Naive B cell (primary cell): ENCODE measurements around the gene KIF21A. TPM values are rescaled to one million over a fixed set of nuclear protein-coding genes. Genes with fewer than 3 reads are reported as not detected.

Source experiments
- ATAC-seq, 2 donors: fragments of 150-1000 bp; cut with Tn5 transposase; 2 replicates each; pipeline ENCODE4 v1.10.0; 2021; ENCODE audit warnings: low read depth in 2 of 2, mild to moderate bottlenecking in 2 of 2, moderate library complexity in 2 of 2
- DNase-seq: peaks from one replicate; pipeline ENCODE4 v3.0.0; 2022
- H3K27ac Mint-ChIP-seq, 6 donors: one replicate each; pipeline ENCODE4 v1.8.0; 2020 to 2022; ENCODE audit warnings: mild to moderate bottlenecking in 6 of 6, mixed read lengths in 6 of 6, moderate library complexity in 5 of 6, inconsistent platforms in 2 of 6
- H3K27me3 Mint-ChIP-seq, 3 donors: one replicate each; pipeline ENCODE4 v1.8.0; 2021 to 2022; ENCODE audit warnings: mixed read lengths in 3 of 3, mild to moderate bottlenecking in 1 of 3
- H3K36me3 Mint-ChIP-seq, 2 donors: one replicate each; pipeline ENCODE4 v1.8.0; 2020 to 2022; ENCODE audit warnings: mixed read lengths in 2 of 2, inconsistent platforms in 1 of 2, mild to moderate bottlenecking in 1 of 2
- H3K4me1 Mint-ChIP-seq, 3 donors: one replicate each; pipeline ENCODE4 v1.8.0; 2020 to 2022; ENCODE audit warnings: mixed read lengths in 3 of 3, inconsistent platforms in 1 of 3, mild to moderate bottlenecking in 1 of 3, moderate library complexity in 1 of 3
- H3K4me3 Mint-ChIP-seq, 8 donors: one replicate each; pipeline ENCODE4 v1.8.0; 2020 to 2022; ENCODE audit warnings: mild to moderate bottlenecking in 8 of 8, mixed read lengths in 8 of 8, moderate library complexity in 8 of 8, inconsistent platforms in 2 of 8
- H3K9me3 Mint-ChIP-seq, 7 donors: one replicate each; pipeline ENCODE4 v1.8.0; 2020 to 2022; ENCODE audit warnings: mixed read lengths in 7 of 7, mild to moderate bottlenecking in 5 of 7, inconsistent platforms in 2 of 7, moderate library complexity in 1 of 7
- polyA plus RNA-seq, 6 donors: library from polyadenylated mRNA; unstranded; fragments of 300-500 nt; fragmentation: Illumina TruSeq; gene quantifications; one replicate each; pipeline ENCODE4 v1.2.3, GENCODE V29; 2021; ENCODE audit warnings: low read depth in 6 of 6

Gene KIF21A
- polyA plus RNA-seq, 6 donors from 2014 or later, result not detected

- Mint-ChIP-seq H3K36me3 (no peaks in the 10 kb centered on the region), H3K27ac (no peak overlapping the region), H3K9me3 (no peaks in the 10 kb centered on the region), H3K27me3 (no peaks in the 10 kb centered on the region), H3K4me3 (no peak overlapping the region), H3K4me1 (peaks cover 0 to 4% (median 0%) of the 10 kb centered on the region in 3 donors)
- DNase-seq (no peak), ATAC-seq (no peak)
These were observed 74.8 kb downstream of the KIF21A start for GRCh38 chr12:39368096-39368495.

GRCh38 chr12:39367494-39367893, 75.4 kb downstream of the KIF21A start:
- ATAC-seq, result no peak
- no peak overlapping the region for H3K27ac Mint-ChIP-seq
- no peak overlapping the region for H3K4me3 Mint-ChIP-seq
- no peaks in the 10 kb centered on the region for H3K4me1 Mint-ChIP-seq
- no peaks in the 10 kb centered on the region for H3K36me3 Mint-ChIP-seq
- no peaks in the 10 kb centered on the region for H3K9me3 Mint-ChIP-seq
- no peak for DNase-seq
- no peaks in the 10 kb centered on the region for H3K27me3 Mint-ChIP-seq

- ATAC-seq, result no peak
- no peaks in the 10 kb centered on the region for H3K27me3 Mint-ChIP-seq
These were observed 77.4 kb downstream of the KIF21A start for GRCh38 chr12:39365364-39366001.

GRCh38 chr12:39364196-39364595, 78.7 kb downstream of the KIF21A start:
- Mint-ChIP-seq H3K36me3 (no peaks in the 10 kb centered on the region), H3K4me3 (no peak overlapping the region), H3K27me3 (no peaks in the 10 kb centered on the region), H3K4me1 (no peaks in the 10 kb centered on the region), H3K27ac (no peak overlapping the region), H3K9me3 (no peaks in the 10 kb centered on the region)
- DNase-seq (no peak), ATAC-seq (no peak)

More at GRCh38 chr12:39365364-39366001, 77.4 kb downstream of the KIF21A start:
- no peak for DNase-seq
- H3K9me3 Mint-ChIP-seq, result no peaks in the 10 kb centered on the region
- H3K27ac Mint-ChIP-seq, result no peak overlapping the region
- no peak overlapping the region for H3K4me3 Mint-ChIP-seq
- no peaks in the 10 kb centered on the region for H3K36me3 Mint-ChIP-seq
- no peaks in the 10 kb centered on the region for H3K4me1 Mint-ChIP-seq

GRCh38 chr12:39359645-39360044, 83.3 kb downstream of the KIF21A start:
- Mint-ChIP-seq H3K4me1 (no peaks in the 10 kb centered on the region), H3K9me3 (no peaks in the 10 kb centered on the region), H3K27ac (no peak overlapping the region), H3K36me3 (no peaks in the 10 kb centered on the region), H3K4me3 (no peak overlapping the region), H3K27me3 (no peaks in the 10 kb centered on the region)
- DNase-seq (no peak), ATAC-seq (no peak)

- no peak overlapping the region for H3K27ac Mint-ChIP-seq
- no peaks in the 10 kb centered on the region for H3K27me3 Mint-ChIP-seq
- no peaks in the 10 kb centered on the region for H3K36me3 Mint-ChIP-seq
- no peaks in the 10 kb centered on the region for H3K4me1 Mint-ChIP-seq
- H3K4me3 Mint-ChIP-seq, result no peak overlapping the region
- no peaks in the 10 kb centered on the region for H3K9me3 Mint-ChIP-seq
- DNase-seq (no peak), ATAC-seq (no peak)
These were observed 85.9 kb downstream of the KIF21A start for GRCh38 chr12:39357041-39357440.

GRCh38 chr12:39355841-39356240, 87.1 kb downstream of the KIF21A start:
- H3K4me1 Mint-ChIP-seq, result no peaks in the 10 kb centered on the region
- no peaks in the 10 kb centered on the region for H3K27me3 Mint-ChIP-seq
- no peaks in the 10 kb centered on the region for H3K36me3 Mint-ChIP-seq
- no peaks in the 10 kb centered on the region for H3K9me3 Mint-ChIP-seq
- H3K4me3 Mint-ChIP-seq, result no peak overlapping the region
- ATAC-seq, result no peak
- DNase-seq, result no peak
- H3K27ac Mint-ChIP-seq, result no peak overlapping the region

GRCh38 chr12:39354955-39355354, 88.0 kb downstream of the KIF21A start:
- no peak for DNase-seq
- no peaks in the 10 kb centered on the region for H3K36me3 Mint-ChIP-seq
- H3K4me1 Mint-ChIP-seq, result no peaks in the 10 kb centered on the region

GRCh38 chr12:39352471-39353017, 90.4 kb downstream of the KIF21A start:
- Mint-ChIP-seq H3K4me1 (no peaks in the 10 kb centered on the region), H3K4me3 (no peak overlapping the region), H3K27ac (no peak overlapping the region), H3K36me3 (no peaks in the 10 kb centered on the region), H3K27me3 (no peaks in the 10 kb centered on the region), H3K9me3 (no peaks in the 10 kb centered on the region)
- DNase-seq (no peak), ATAC-seq (no peak)

More at GRCh38 chr12:39354955-39355354, 88.0 kb downstream of the KIF21A start:
- H3K27me3 Mint-ChIP-seq, result no peaks in the 10 kb centered on the region
- H3K27ac Mint-ChIP-seq, result no peak overlapping the region
- no peak overlapping the region for H3K4me3 Mint-ChIP-seq
- H3K9me3 Mint-ChIP-seq, result no peaks in the 10 kb centered on the region
- no peak for ATAC-seq

- H3K36me3 Mint-ChIP-seq, result no peaks in the 10 kb centered on the region
- DNase-seq, result no peak
- H3K4me3 Mint-ChIP-seq, result no peak overlapping the region
- no peaks in the 10 kb centered on the region for H3K9me3 Mint-ChIP-seq
- no peaks in the 10 kb centered on the region for H3K4me1 Mint-ChIP-seq
- no peak for ATAC-seq
- H3K27ac Mint-ChIP-seq, result no peak overlapping the region
- H3K27me3 Mint-ChIP-seq, result no peaks in the 10 kb centered on the region
These were observed 91.8 kb downstream of the KIF21A start for GRCh38 chr12:39351153-39351552.

GRCh38 chr12:39348941-39349626, 93.8 kb downstream of the KIF21A start:
- H3K9me3 Mint-ChIP-seq, result no peaks in the 10 kb centered on the region
- H3K27ac Mint-ChIP-seq, result no peak overlapping the region
- H3K36me3 Mint-ChIP-seq, result no peaks in the 10 kb centered on the region
- no peak for DNase-seq
- ATAC-seq, result no peak
- H3K4me1 Mint-ChIP-seq, result no peaks in the 10 kb centered on the region
- no peak overlapping the region for H3K4me3 Mint-ChIP-seq
- H3K27me3 Mint-ChIP-seq, result no peaks in the 10 kb centered on the region

- H3K27ac Mint-ChIP-seq, result no peak overlapping the region
- no peaks in the 10 kb centered on the region for H3K27me3 Mint-ChIP-seq
- no peaks in the 10 kb centered on the region for H3K4me1 Mint-ChIP-seq
- H3K4me3 Mint-ChIP-seq, result no peak overlapping the region
- DNase-seq (no peak), ATAC-seq (no peak)
- H3K36me3 Mint-ChIP-seq, result no peaks in the 10 kb centered on the region
- H3K9me3 Mint-ChIP-seq, result no peaks in the 10 kb centered on the region
These were observed 94.4 kb downstream of the KIF21A start for GRCh38 chr12:39348523-39348922.

- H3K27ac Mint-ChIP-seq, result no peak overlapping the region
- H3K4me3 Mint-ChIP-seq, result no peak overlapping the region
- no peaks in the 10 kb centered on the region for H3K9me3 Mint-ChIP-seq
- no peaks in the 10 kb centered on the region for H3K27me3 Mint-ChIP-seq
- no peaks in the 10 kb centered on the region for H3K4me1 Mint-ChIP-seq
- H3K36me3 Mint-ChIP-seq, result no peaks in the 10 kb centered on the region
- DNase-seq, result no peak
- no peak for ATAC-seq
These were observed 98.0 kb downstream of the KIF21A start for GRCh38 chr12:39344926-39345325.

- H3K36me3 Mint-ChIP-seq, result no peaks in the 10 kb centered on the region
- ATAC-seq, result no peak
- no peak overlapping the region for H3K4me3 Mint-ChIP-seq
- no peaks in the 10 kb centered on the region for H3K27me3 Mint-ChIP-seq
- H3K4me1 Mint-ChIP-seq, result no peaks in the 10 kb centered on the region
- no peaks in the 10 kb centered on the region for H3K9me3 Mint-ChIP-seq
- DNase-seq, result no peak
- H3K27ac Mint-ChIP-seq, result no peak overlapping the region
These were observed 99.3 kb downstream of the KIF21A start for GRCh38 chr12:39343665-39344064.
